22Rv1 (cell line): Measurements from ENCODE around the gene LSM10.

Experiments used
- ZFX ChIP-seq: fragments of 450-650 bp; IDR thresholded peaks from 2 replicates; pipeline ENCODE4 v1.6.1; 2017; ENCODE audit warnings: antibody characterized with exemption, borderline replicate concordance
- TF ChIP-seq, protein P1 (sequence below): fragments of 450-650 bp; IDR thresholded peaks from 2 replicates; pipeline ENCODE4 v1.5.1; 2017; ENCODE audit warnings: mild to moderate bottlenecking

DNA sequence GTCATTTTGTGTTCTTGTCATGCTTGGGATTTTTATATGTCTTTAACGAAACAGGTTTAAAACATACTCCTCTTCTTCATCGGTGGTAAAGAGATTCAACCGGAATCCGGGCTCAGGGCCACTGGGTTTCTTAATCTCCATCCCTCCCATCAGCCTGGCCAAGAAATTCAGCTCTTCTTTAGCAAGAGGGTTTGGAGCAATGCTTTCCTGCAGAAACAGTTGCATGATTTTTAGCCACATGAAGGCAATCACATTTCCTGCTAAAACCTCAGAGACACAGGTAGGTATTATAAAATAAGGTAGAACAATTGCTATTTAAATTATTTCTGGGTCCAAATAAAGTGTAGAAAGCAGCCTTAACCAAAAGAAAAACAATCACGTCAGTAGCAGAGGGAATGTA, 22.7 kb upstream of the LSM10 start:
- TF ChIP-seq, protein P1, sequence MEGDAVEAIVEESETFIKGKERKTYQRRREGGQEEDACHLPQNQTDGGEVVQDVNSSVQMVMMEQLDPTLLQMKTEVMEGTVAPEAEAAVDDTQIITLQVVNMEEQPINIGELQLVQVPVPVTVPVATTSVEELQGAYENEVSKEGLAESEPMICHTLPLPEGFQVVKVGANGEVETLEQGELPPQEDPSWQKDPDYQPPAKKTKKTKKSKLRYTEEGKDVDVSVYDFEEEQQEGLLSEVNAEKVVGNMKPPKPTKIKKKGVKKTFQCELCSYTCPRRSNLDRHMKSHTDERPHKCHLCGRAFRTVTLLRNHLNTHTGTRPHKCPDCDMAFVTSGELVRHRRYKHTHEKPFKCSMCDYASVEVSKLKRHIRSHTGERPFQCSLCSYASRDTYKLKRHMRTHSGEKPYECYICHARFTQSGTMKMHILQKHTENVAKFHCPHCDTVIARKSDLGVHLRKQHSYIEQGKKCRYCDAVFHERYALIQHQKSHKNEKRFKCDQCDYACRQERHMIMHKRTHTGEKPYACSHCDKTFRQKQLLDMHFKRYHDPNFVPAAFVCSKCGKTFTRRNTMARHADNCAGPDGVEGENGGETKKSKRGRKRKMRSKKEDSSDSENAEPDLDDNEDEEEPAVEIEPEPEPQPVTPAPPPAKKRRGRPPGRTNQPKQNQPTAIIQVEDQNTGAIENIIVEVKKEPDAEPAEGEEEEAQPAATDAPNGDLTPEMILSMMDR: no peak
- no peak for TF ChIP-seq ZFX
